ENCODE data around the gene CDH4. TPM values are rescaled to one million over a fixed set of nuclear protein-coding genes. Genes with fewer than 3 reads are reported as not detected.

CDH4 gene
- total RNA-seq, 1 experiment from 2014 or later = not detected

- H3K4me1 Mint-ChIP-seq (ENCODE audit: low read depth, unreplicated experiment) = no peaks in the 10 kb centered on the region
- H3K9me3 ChIP-seq = no peaks in the 10 kb centered on the region
- POLR2A ChIA-PET = no interaction called here
- intact Hi-C loops (cut with micrococcal nuclease; ENCODE audit: unreplicated experiment) = no loop called here
- no TSS peak for BruUV-seq (replicated peaks)
- no peak for DNase-seq
- H3K4me3 ChIP-seq (ENCODE audit: low read depth, low read length) = no peak overlapping the region
- no peak overlapping the region for H3K4me3 Mint-ChIP-seq (ENCODE audit: unreplicated experiment)
- CTCF ChIA-PET = no interaction called here
- no peaks in the 10 kb centered on the region for H3K9me3 Mint-ChIP-seq (ENCODE audit: unreplicated experiment)
- H3K36me3 ChIP-seq (ENCODE audit: control insufficient read depth, insufficient read depth, low read length) = peaks cover 4% of the 10 kb centered on the region; the same call in 1 of the 2 replicates
- H3K4me1 ChIP-seq = no peaks in the 10 kb centered on the region
- H3K27me3 Mint-ChIP-seq (ENCODE audit: insufficient read depth, unreplicated experiment) = no peaks in the 10 kb centered on the region
- TF ChIP-seq CTCF (IDR thresholded peaks at IDR 0.05; ENCODE audit: insufficient read depth in 1 of 2, low read depth in 1 of 2, low read length in 1 of 2, severe bottlenecking in 1 of 2, unreplicated experiment in 1 of 2) = no peak
- peaks cover 60% of the 10 kb centered on the region for H3K36me3 Mint-ChIP-seq (ENCODE audit: insufficient read depth, unreplicated experiment)
- no peak overlapping the region for H3K27ac Mint-ChIP-seq (ENCODE audit: unreplicated experiment)
- H3K27me3 ChIP-seq (replicated peaks; ENCODE audit: control insufficient read depth, insufficient read depth, low read length) = no peaks in the 10 kb centered on the region
These were observed 723.5 kb downstream of the CDH4 start for GRCh38 chr20:61975407-61976129.

- Mint-ChIP-seq H3K36me3 (ENCODE audit: insufficient read depth, unreplicated experiment) (peaks cover 63% of the 10 kb centered on the region), H3K4me1 (ENCODE audit: low read depth, unreplicated experiment) (no peaks in the 10 kb centered on the region), H3K4me3 (ENCODE audit: unreplicated experiment) (no peak overlapping the region), H3K27me3 (ENCODE audit: insufficient read depth, unreplicated experiment) (no peaks in the 10 kb centered on the region), H3K9me3 (ENCODE audit: unreplicated experiment) (no peaks in the 10 kb centered on the region), H3K27ac (ENCODE audit: unreplicated experiment) (no peak overlapping the region)
- CTCF ChIA-PET = interaction anchor here (0.5 kb wide), 1 partner anchor 298 kb away, joined by 3 read pairs; no protein-coding TSS in a partner anchor
- no peaks in the 10 kb centered on the region for H3K4me1 ChIP-seq
- no peak for DNase-seq
- intact Hi-C loops (cut with micrococcal nuclease; ENCODE audit: unreplicated experiment) = no loop called here
- no peaks in the 10 kb centered on the region for H3K9me3 ChIP-seq
- no peak for TF ChIP-seq CTCF (IDR thresholded peaks at IDR 0.05; ENCODE audit: insufficient read depth in 1 of 2, low read depth in 1 of 2, low read length in 1 of 2, severe bottlenecking in 1 of 2, unreplicated experiment in 1 of 2)
- no peak overlapping the region for H3K4me3 ChIP-seq (ENCODE audit: low read depth, low read length)
- BruUV-seq (replicated peaks) = no TSS peak
- peaks cover 4% of the 10 kb centered on the region; the same call in 1 of the 2 replicates for H3K36me3 ChIP-seq (ENCODE audit: control insufficient read depth, insufficient read depth, low read length)
- POLR2A ChIA-PET = no interaction called here
- H3K27me3 ChIP-seq (replicated peaks; ENCODE audit: control insufficient read depth, insufficient read depth, low read length) = no peaks in the 10 kb centered on the region
These were observed 724.2 kb downstream of the CDH4 start for GRCh38 chr20:61976263-61976643.

GRCh38 chr20:61976644-61977418, 724.8 kb downstream of the CDH4 start:
- H3K4me3 ChIP-seq (ENCODE audit: low read depth, low read length) = no peak overlapping the region
- H3K27ac Mint-ChIP-seq (ENCODE audit: unreplicated experiment) = peak overlapping the region; percentile 43
- no TSS peak for BruUV-seq (replicated peaks)
- DNase-seq = no peak
- TF ChIP-seq CTCF (IDR thresholded peaks at IDR 0.05; ENCODE audit: insufficient read depth in 1 of 2, low read depth in 1 of 2, low read length in 1 of 2, severe bottlenecking in 1 of 2, unreplicated experiment in 1 of 2) = no peak
- no peaks in the 10 kb centered on the region for H3K9me3 Mint-ChIP-seq (ENCODE audit: unreplicated experiment)
- H3K36me3 Mint-ChIP-seq (ENCODE audit: insufficient read depth, unreplicated experiment) = peaks cover 63% of the 10 kb centered on the region
- H3K36me3 ChIP-seq (ENCODE audit: control insufficient read depth, insufficient read depth, low read length) = peaks cover 4% of the 10 kb centered on the region; the same call in 1 of the 2 replicates
- intact Hi-C loops (cut with micrococcal nuclease; ENCODE audit: unreplicated experiment) = no loop called here
- CTCF ChIA-PET = interaction anchor here (0.5 kb wide), 1 partner anchor 298 kb away, joined by 3 read pairs; no protein-coding TSS in a partner anchor
- no peaks in the 10 kb centered on the region for H3K9me3 ChIP-seq
- no peaks in the 10 kb centered on the region for H3K27me3 ChIP-seq (replicated peaks; ENCODE audit: control insufficient read depth, insufficient read depth, low read length)
- no peaks in the 10 kb centered on the region for H3K4me1 Mint-ChIP-seq (ENCODE audit: low read depth, unreplicated experiment)
- H3K27me3 Mint-ChIP-seq (ENCODE audit: insufficient read depth, unreplicated experiment) = no peaks in the 10 kb centered on the region
- no peak overlapping the region for H3K4me3 Mint-ChIP-seq (ENCODE audit: unreplicated experiment)
- POLR2A ChIA-PET = no interaction called here
- no peaks in the 10 kb centered on the region for H3K4me1 ChIP-seq
